Esophagus muscularis mucosa (tissue), 4 donors: ENCODE data around the gene DFFB. TPM values are rescaled to one million over a fixed set of nuclear protein-coding genes. Genes with fewer than 3 reads are reported as not detected.

ENCODE experiments used
- DNase-seq: peaks from one replicate; pipeline ENCODE4 v3.0.0-alpha.2; 2017; ENCODE audit errors: extremely low spot score
- H3K27ac ChIP-seq, 4 donors: fragments of 200-600 bp; sonication (generic); replicated peaks in 1 of 4; 1 replicate in 3 of 4; 2 replicates in 1 of 4; pipeline ENCODE4 v1.5.1; 2016 to 2019; ENCODE audit warnings: mild to moderate bottlenecking in 1 of 4
- H3K27me3 ChIP-seq, 4 donors: fragments of 200-600 bp; sonication (generic); one replicate each; pipeline versions ENCODE4 v1.5.1 to v1.6.0; 2016 to 2019
- H3K36me3 ChIP-seq, 4 donors: fragments of 200-600 bp; sonication (generic); one replicate each; pipeline ENCODE4 v1.5.1; 2016 to 2019
- H3K4me1 ChIP-seq, 4 donors: fragments of 200-600 bp; sonication (generic); one replicate each; pipeline ENCODE4 v1.5.1; 2016 to 2019
- H3K4me3 ChIP-seq, 4 donors: fragments of 200-600 bp; sonication (generic); 1 replicate in 2 of 4; 2 replicates in 2 of 4; pipeline ENCODE4 v1.5.1; 2016 to 2019; ENCODE audit warnings: mild to moderate bottlenecking in 4 of 4, moderate library complexity in 1 of 4
- H3K9me3 ChIP-seq, 4 donors: fragments of 200-600 bp; sonication (generic); 1 replicate in 3 of 4; 2 replicates in 1 of 4; pipeline ENCODE4 v1.5.1; 2016 to 2019
- CTCF ChIP-seq, 3 experiments: fragments of 200-600 bp in 2 of 3; fragments of 450-650 bp in 1 of 3; sonication (generic) in 2 of 3; IDR thresholded peaks; one replicate each; pipeline ENCODE4 v1.5.1; 2017 to 2019; ENCODE audit warnings: antibody characterized with exemption in 3 of 3, mild to moderate bottlenecking in 2 of 3, moderate library complexity in 1 of 3
- EP300 ChIP-seq: sonication (generic); formaldehyde crosslinking; IDR thresholded peaks from one replicate; pipeline ENCODE4 v1.6.1; 2017; ENCODE audit warnings: antibody characterized with exemption
- POLR2A ChIP-seq: fragments of 450-650 bp; IDR thresholded peaks from one replicate; pipeline ENCODE4 v1.6.1; 2017; ENCODE audit warnings: antibody characterized with exemption, moderate library complexity, mild to moderate bottlenecking, low read depth
- POLR2AphosphoS5 ChIP-seq, 2 donors: sonication (generic); formaldehyde crosslinking; IDR thresholded peaks; one replicate each; pipeline ENCODE4 v1.6.1; 2017; ENCODE audit warnings: antibody characterized with exemption in 2 of 2
- WGBS: methylation state at CpG from one replicate; pipeline ENCODE4 v1.1.5; 2018; 5-methylcytosine and 5-hydroxymethylcytosine counted together
- intact Hi-C: fragments of 100-400 bp; cut with DNase I; formaldehyde crosslinking; loops from one replicate; pipeline ENCODE4 v1.15.1; 2023
- total RNA-seq, 4 donors: library from RNA; depleted of rRNA; stranded (reverse); fragments of >200 nt; gene quantifications; one replicate each; pipeline versions ENCODE4 v1.1.0 to v1.2.1, GENCODE V29; 2016

DFFB gene
- total RNA-seq, 4 donors from 2014 or later: 5.0 to 13.4 (median 5.2) TPM

- intact Hi-C loops: no loop called here
- H3K27ac ChIP-seq: no peak overlapping the region
- H3K36me3 ChIP-seq: no peaks in the 10 kb centered on the region
- H3K4me1 ChIP-seq: peaks cover 3 to 14% (median 10%) of the 10 kb centered on the region in 4 donors
- no peaks in the 10 kb centered on the region for H3K9me3 ChIP-seq
- WGBS: 82% methylated on average over 20 of the region's 22 CpGs
- H3K27me3 ChIP-seq: peaks cover 0 to 27% (median 10%) of the 10 kb centered on the region in 4 donors
- TF ChIP-seq POLR2AphosphoS5 (IDR thresholded peaks at IDR 0.05) (no peak), EP300 (no peak), CTCF (IDR thresholded peaks at IDR 0.05) (no peak), POLR2A (no peak)
- no peak for DNase-seq
- H3K4me3 ChIP-seq: no peak overlapping the region
These were observed 50.4 kb downstream of the DFFB start for GRCh38 chr1:3907621-3908165.

GRCh38 chr1:3908886-3909517 lies 51.7 kb downstream of the DFFB start:
- intact Hi-C loops: no loop called here

GRCh38 chr1:3909615-3910014 lies 52.3 kb downstream of the DFFB start:
- no peaks in the 10 kb centered on the region for H3K9me3 ChIP-seq
- no peak overlapping the region for H3K27ac ChIP-seq
- WGBS: 64% methylated on average over 7 of the region's 7 CpGs
- H3K4me3 ChIP-seq: no peak overlapping the region
- H3K4me1 ChIP-seq: peaks cover 3 to 14% (median 10%) of the 10 kb centered on the region in 4 donors
- TF ChIP-seq POLR2A (no peak), EP300 (no peak), POLR2AphosphoS5 (IDR thresholded peaks at IDR 0.05) (no peak), CTCF (IDR thresholded peaks at IDR 0.05) (no peak)
- intact Hi-C loops: no loop called here
- peaks cover 0 to 35% (median 10%) of the 10 kb centered on the region in 4 donors for H3K27me3 ChIP-seq
- no peaks in the 10 kb centered on the region for H3K36me3 ChIP-seq
- DNase-seq: no peak

More at GRCh38 chr1:3908886-3909517, 51.7 kb downstream of the DFFB start:
- no peak overlapping the region for H3K4me3 ChIP-seq
- H3K9me3 ChIP-seq: no peaks in the 10 kb centered on the region
- H3K27ac ChIP-seq: no peak overlapping the region
- WGBS: 88% methylated on average over 16 of the region's 17 CpGs
- TF ChIP-seq POLR2A (no peak), POLR2AphosphoS5 (IDR thresholded peaks at IDR 0.05) (no peak), EP300 (no peak), CTCF (IDR thresholded peaks at IDR 0.05) (no peak)
- H3K4me1 ChIP-seq: peaks cover 3 to 14% (median 10%) of the 10 kb centered on the region in 4 donors
- no peak for DNase-seq
- H3K27me3 ChIP-seq: peaks cover 0 to 32% (median 10%) of the 10 kb centered on the region in 4 donors
- no peaks in the 10 kb centered on the region for H3K36me3 ChIP-seq

GRCh38 chr1:3910049-3910731 lies 52.9 kb downstream of the DFFB start:
- H3K4me1 ChIP-seq: peaks cover 3 to 14% (median 10%) of the 10 kb centered on the region in 4 donors
- TF ChIP-seq CTCF (IDR thresholded peaks at IDR 0.05) (no peak), EP300 (no peak), POLR2AphosphoS5 (IDR thresholded peaks at IDR 0.05) (no peak), POLR2A (no peak)
- 88% methylated on average over 9 of the region's 30 CpGs for WGBS
- DNase-seq: no peak
- intact Hi-C loops: no loop called here
- H3K27ac ChIP-seq: no peak overlapping the region
- no peak overlapping the region for H3K4me3 ChIP-seq
- no peaks in the 10 kb centered on the region for H3K9me3 ChIP-seq
- peaks cover 0 to 40% (median 10%) of the 10 kb centered on the region in 4 donors for H3K27me3 ChIP-seq
- H3K36me3 ChIP-seq: no peaks in the 10 kb centered on the region
